ENCODE data around the gene GNAT2.

DNA sequence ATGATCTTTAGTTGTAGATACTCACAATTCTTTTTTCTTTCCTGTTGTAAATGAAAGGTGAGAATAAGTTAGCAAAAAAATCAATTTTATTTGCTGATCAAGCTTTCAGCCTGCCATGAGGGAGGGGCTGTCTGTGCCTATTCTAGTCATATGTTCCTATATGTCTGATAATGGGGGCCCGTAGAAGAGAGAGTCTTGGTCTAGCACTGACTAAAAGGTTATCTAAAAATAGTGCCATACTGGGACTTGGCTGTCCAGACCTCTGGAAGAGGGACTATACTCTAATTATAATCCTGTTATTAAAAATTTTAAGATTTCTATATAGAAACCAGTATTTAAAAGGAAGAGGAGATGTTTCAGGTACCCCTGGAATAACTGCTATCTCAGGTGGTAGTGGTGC lies 52.4 kb downstream of the GNAT2 start:
- TF ChIP-seq, protein P1, sequence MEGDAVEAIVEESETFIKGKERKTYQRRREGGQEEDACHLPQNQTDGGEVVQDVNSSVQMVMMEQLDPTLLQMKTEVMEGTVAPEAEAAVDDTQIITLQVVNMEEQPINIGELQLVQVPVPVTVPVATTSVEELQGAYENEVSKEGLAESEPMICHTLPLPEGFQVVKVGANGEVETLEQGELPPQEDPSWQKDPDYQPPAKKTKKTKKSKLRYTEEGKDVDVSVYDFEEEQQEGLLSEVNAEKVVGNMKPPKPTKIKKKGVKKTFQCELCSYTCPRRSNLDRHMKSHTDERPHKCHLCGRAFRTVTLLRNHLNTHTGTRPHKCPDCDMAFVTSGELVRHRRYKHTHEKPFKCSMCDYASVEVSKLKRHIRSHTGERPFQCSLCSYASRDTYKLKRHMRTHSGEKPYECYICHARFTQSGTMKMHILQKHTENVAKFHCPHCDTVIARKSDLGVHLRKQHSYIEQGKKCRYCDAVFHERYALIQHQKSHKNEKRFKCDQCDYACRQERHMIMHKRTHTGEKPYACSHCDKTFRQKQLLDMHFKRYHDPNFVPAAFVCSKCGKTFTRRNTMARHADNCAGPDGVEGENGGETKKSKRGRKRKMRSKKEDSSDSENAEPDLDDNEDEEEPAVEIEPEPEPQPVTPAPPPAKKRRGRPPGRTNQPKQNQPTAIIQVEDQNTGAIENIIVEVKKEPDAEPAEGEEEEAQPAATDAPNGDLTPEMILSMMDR (IDR thresholded peaks at IDR 0.05), result no peak
- TF ChIP-seq POLR2AphosphoS5 (IDR thresholded peaks at IDR 0.05), result no peak
